ENCODE results near the gene PTMA.

DNA sequence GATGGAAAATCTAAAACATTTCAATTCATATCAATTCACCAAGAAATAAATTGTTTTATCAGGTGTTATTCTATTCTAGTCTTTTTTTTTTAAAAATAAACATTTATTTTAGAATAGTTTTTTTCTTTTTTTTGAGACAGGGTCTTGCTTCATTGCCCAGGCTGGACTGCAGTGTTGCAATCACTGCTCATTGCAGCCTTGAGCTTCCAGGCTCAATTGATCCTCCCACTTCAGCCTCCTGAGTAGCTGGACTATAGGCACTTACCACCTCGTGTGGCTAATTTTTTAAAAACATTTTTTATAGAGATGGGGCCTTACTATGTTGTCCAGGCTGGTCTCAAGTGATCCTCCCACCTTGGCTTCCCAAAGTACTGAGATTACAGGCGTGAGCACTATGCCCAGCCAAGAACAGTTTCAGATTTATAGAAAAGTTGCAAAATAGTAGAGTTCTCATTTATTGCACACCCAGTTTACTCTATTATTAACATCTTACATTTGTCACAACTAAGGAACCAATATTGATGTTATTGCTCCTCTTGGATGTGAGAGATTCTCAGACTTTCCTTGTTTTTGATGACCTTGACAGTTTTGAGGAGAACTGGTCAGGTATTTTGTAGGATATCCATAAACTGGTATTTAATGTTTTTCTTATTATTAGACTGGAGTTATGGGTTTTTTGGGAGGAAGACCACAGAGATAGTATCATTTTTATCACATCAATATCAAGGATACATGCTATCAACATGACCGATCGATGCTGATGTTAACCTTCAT lies 42.9 kb downstream of the PTMA start:
- TF ChIP-seq, protein P1, sequence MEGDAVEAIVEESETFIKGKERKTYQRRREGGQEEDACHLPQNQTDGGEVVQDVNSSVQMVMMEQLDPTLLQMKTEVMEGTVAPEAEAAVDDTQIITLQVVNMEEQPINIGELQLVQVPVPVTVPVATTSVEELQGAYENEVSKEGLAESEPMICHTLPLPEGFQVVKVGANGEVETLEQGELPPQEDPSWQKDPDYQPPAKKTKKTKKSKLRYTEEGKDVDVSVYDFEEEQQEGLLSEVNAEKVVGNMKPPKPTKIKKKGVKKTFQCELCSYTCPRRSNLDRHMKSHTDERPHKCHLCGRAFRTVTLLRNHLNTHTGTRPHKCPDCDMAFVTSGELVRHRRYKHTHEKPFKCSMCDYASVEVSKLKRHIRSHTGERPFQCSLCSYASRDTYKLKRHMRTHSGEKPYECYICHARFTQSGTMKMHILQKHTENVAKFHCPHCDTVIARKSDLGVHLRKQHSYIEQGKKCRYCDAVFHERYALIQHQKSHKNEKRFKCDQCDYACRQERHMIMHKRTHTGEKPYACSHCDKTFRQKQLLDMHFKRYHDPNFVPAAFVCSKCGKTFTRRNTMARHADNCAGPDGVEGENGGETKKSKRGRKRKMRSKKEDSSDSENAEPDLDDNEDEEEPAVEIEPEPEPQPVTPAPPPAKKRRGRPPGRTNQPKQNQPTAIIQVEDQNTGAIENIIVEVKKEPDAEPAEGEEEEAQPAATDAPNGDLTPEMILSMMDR (conservative IDR thresholded peaks at IDR 0.05; ENCODE audit: low read length) = no peak
- TF ChIP-seq EZH2phosphoT487 (IDR thresholded peaks at IDR 0.05; ENCODE audit: borderline replicate concordance, low read depth, low read length) = no peak
